H1 (cell line): ENCODE measurements around the gene PCCA.

Source experiments
- BRCA1 ChIP-seq: IDR thresholded peaks from 2 replicates; pipeline ENCODE4 v1.6.1; 2012; ENCODE audit warnings: low read depth, low read length, improper control_type of control experiment
- CHD2 ChIP-seq: IDR thresholded peaks from 2 replicates; pipeline ENCODE4 v1.6.1; 2012; ENCODE audit warnings: low read length, improper control_type of control experiment
- EGR1 ChIP-seq: IDR thresholded peaks from 2 replicates; pipeline ENCODE4 v1.6.1; 2011; ENCODE audit warnings: low read depth, low read length, borderline replicate concordance
- FOSL1 ChIP-seq: IDR thresholded peaks from 2 replicates; pipeline ENCODE4 v1.6.1; 2011; ENCODE audit warnings: mild to moderate bottlenecking, low read depth, low read length, moderate library complexity; ENCODE audit not compliant: insufficient read depth
- GTF2F1 ChIP-seq: IDR thresholded peaks from 2 replicates; pipeline ENCODE4 v1.6.1; 2012; ENCODE audit warnings: low read depth, low read length, improper control_type of control experiment, borderline replicate concordance
- HDAC6 ChIP-seq: IDR thresholded peaks from one replicate; pipeline ENCODE4 v1.7.1; 2012; ENCODE audit warnings: low read depth, mild to moderate bottlenecking, inconsistent platforms, low read length, moderate library complexity
- JUN ChIP-seq: IDR thresholded peaks from 2 replicates; pipeline ENCODE4 v1.6.1; 2011; ENCODE audit warnings: low read depth, mild to moderate bottlenecking, improper control_type of control experiment, low read length
- JUND ChIP-seq: IDR thresholded peaks from 2 replicates; pipeline ENCODE4 v1.6.1; 2011; ENCODE audit warnings: mild to moderate bottlenecking, improper control_type of control experiment, low read length
- KDM1A ChIP-seq: fragments of 200-600, 300-600 bp; sonication (generic); IDR thresholded peaks from 2 replicates; pipeline ENCODE4 v1.7.1; 2016; ENCODE audit warnings: mild to moderate bottlenecking, low read length, borderline replicate concordance
- POLR2AphosphoS5 ChIP-seq: IDR thresholded peaks from 2 replicates; pipeline ENCODE4 v1.6.1; 2011; ENCODE audit warnings: low read depth, low read length
- SUZ12 ChIP-seq: fragments of 200-600 bp; sonication (generic); IDR thresholded peaks from 2 replicates; pipeline ENCODE4 v1.6.1; 2012; ENCODE audit warnings: mild to moderate bottlenecking, inconsistent platforms, low read length, moderate library complexity, mixed read lengths
- TAF1 ChIP-seq: IDR thresholded peaks from 2 replicates; pipeline ENCODE4 v1.6.1; 2011; ENCODE audit warnings: mild to moderate bottlenecking, low read depth, low read length
- TF ChIP-seq, protein P1 (sequence below): IDR thresholded peaks from 2 replicates; pipeline ENCODE4 v1.6.1; 2012; ENCODE audit warnings: low read length, inconsistent platforms
- TF ChIP-seq, protein P2 (sequence below), 3 experiments: IDR thresholded peaks; 1 replicate in 2 of 3; 2 replicates in 1 of 3; pipeline versions ENCODE4 v1.5.1 to v1.6.1; 2011; ENCODE audit warnings: low read length in 3 of 3, mild to moderate bottlenecking in 3 of 3, inconsistent platforms in 2 of 3, low read depth in 1 of 3, moderate library complexity in 1 of 3; ENCODE audit not compliant: insufficient read depth in 1 of 3; ENCODE audit errors: control extremely low read depth in 1 of 3

- TF ChIP-seq CHD2 (no peak), BRCA1 (no peak), EGR1 (no peak), KDM1A (no peak), POLR2AphosphoS5 (no peak), JUN (no peak), FOSL1 (no peak), GTF2F1 (no peak), SUZ12 (no peak), JUND (no peak), TAF1 (no peak), HDAC6 (no peak)
- TF ChIP-seq, protein P1, sequence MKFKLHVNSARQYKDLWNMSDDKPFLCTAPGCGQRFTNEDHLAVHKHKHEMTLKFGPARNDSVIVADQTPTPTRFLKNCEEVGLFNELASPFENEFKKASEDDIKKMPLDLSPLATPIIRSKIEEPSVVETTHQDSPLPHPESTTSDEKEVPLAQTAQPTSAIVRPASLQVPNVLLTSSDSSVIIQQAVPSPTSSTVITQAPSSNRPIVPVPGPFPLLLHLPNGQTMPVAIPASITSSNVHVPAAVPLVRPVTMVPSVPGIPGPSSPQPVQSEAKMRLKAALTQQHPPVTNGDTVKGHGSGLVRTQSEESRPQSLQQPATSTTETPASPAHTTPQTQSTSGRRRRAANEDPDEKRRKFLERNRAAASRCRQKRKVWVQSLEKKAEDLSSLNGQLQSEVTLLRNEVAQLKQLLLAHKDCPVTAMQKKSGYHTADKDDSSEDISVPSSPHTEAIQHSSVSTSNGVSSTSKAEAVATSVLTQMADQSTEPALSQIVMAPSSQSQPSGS = no peak
- TF ChIP-seq, protein P2, sequence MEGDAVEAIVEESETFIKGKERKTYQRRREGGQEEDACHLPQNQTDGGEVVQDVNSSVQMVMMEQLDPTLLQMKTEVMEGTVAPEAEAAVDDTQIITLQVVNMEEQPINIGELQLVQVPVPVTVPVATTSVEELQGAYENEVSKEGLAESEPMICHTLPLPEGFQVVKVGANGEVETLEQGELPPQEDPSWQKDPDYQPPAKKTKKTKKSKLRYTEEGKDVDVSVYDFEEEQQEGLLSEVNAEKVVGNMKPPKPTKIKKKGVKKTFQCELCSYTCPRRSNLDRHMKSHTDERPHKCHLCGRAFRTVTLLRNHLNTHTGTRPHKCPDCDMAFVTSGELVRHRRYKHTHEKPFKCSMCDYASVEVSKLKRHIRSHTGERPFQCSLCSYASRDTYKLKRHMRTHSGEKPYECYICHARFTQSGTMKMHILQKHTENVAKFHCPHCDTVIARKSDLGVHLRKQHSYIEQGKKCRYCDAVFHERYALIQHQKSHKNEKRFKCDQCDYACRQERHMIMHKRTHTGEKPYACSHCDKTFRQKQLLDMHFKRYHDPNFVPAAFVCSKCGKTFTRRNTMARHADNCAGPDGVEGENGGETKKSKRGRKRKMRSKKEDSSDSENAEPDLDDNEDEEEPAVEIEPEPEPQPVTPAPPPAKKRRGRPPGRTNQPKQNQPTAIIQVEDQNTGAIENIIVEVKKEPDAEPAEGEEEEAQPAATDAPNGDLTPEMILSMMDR (IDR thresholded peaks at IDR 0.05; ENCODE audit: control extremely low read depth in 1 of 3, insufficient read depth in 1 of 3, low read depth in 1 of 3, low read length in 3 of 3) = no peak
These were observed 273.9 kb downstream of the PCCA start for GRCh38 chr13:100362781-100363180.
